H9 (cell line): ENCODE data around the gene ABTB1. TPM values are rescaled to one million over a fixed set of nuclear protein-coding genes. Genes with fewer than 3 reads are reported as not detected.

Experiments
- DNase-seq: peaks from one replicate; pipeline ENCODE4 v3.0.0-alpha.2; 2017
- H2AFZ ChIP-seq: one replicate; pipeline ENCODE4 v1.6.1; 2013; ENCODE audit warnings: mild to moderate bottlenecking, low read length, control low read depth, moderate library complexity
- H2AK5ac ChIP-seq: 2 replicates; pipeline ENCODE4 v1.6.1; 2013; ENCODE audit warnings: low read length, control low read depth, mixed read lengths; ENCODE audit not compliant: insufficient read length
- H2BK120ac ChIP-seq: one replicate; pipeline ENCODE4 v1.6.1; 2013; ENCODE audit warnings: low read depth, mild to moderate bottlenecking, low read length, control low read depth, inconsistent platforms; ENCODE audit not compliant: poor library complexity, severe bottlenecking
- H2BK12ac ChIP-seq: 2 replicates; pipeline ENCODE4 v1.6.1; 2013; ENCODE audit warnings: low read length, control low read depth, mixed read lengths, low read depth; ENCODE audit not compliant: insufficient read length
- H2BK15ac ChIP-seq: 2 replicates; pipeline ENCODE4 v1.6.1; 2013; ENCODE audit warnings: low read depth, low read length, control low read depth
- H2BK20ac ChIP-seq: one replicate; pipeline ENCODE4 v1.6.1; 2013; ENCODE audit warnings: low read depth, mild to moderate bottlenecking, low read length, control low read depth, inconsistent platforms; ENCODE audit not compliant: poor library complexity, severe bottlenecking
- H2BK5ac ChIP-seq: 2 replicates; pipeline ENCODE4 v1.6.1; 2013; ENCODE audit warnings: low read length, control low read depth, mixed read lengths; ENCODE audit not compliant: insufficient read length
- H3K14ac ChIP-seq: 2 replicates; pipeline ENCODE4 v1.6.1; 2013; ENCODE audit warnings: low read length, control low read depth; ENCODE audit not compliant: insufficient read depth
- H3K18ac ChIP-seq: 2 replicates; pipeline ENCODE4 v1.6.1; 2013; ENCODE audit warnings: low read depth, mild to moderate bottlenecking, mixed read lengths, low read length, control low read depth; ENCODE audit not compliant: insufficient read length
- H3K23ac ChIP-seq: 2 replicates; pipeline ENCODE4 v1.6.1; 2013; ENCODE audit warnings: low read length, control low read depth, mixed read lengths, low read depth; ENCODE audit not compliant: insufficient read length
- H3K23me2 ChIP-seq: 2 replicates; pipeline ENCODE4 v1.6.1; 2013; ENCODE audit warnings: low read depth, mild to moderate bottlenecking, mixed read lengths, low read length, control low read depth; ENCODE audit not compliant: insufficient read length, poor library complexity, severe bottlenecking
- H3K27ac ChIP-seq: 2 replicates; pipeline ENCODE4 v1.5.1; 2013; ENCODE audit warnings: low read length, control low read depth, mixed read lengths, low read depth; ENCODE audit not compliant: insufficient read length
- H3K27me3 ChIP-seq: 2 replicates; pipeline ENCODE4 v1.6.1; 2013; ENCODE audit warnings: low read length, control low read depth, inconsistent platforms; ENCODE audit not compliant: insufficient read depth
- H3K4ac ChIP-seq: 2 replicates; pipeline ENCODE4 v1.6.1; 2013; ENCODE audit warnings: low read depth, mild to moderate bottlenecking, control low read depth, inconsistent platforms, low read length, moderate library complexity
- H3K4me1 ChIP-seq: 2 replicates; pipeline ENCODE4 v1.6.1; 2013; ENCODE audit warnings: low read length, control low read depth, inconsistent platforms; ENCODE audit not compliant: insufficient read depth
- H3K4me2 ChIP-seq: 2 replicates; pipeline ENCODE4 v1.6.1; 2013; ENCODE audit warnings: low read length, control low read depth, mixed read lengths; ENCODE audit not compliant: insufficient read length, insufficient read depth
- H3K56ac ChIP-seq: 2 replicates; pipeline ENCODE4 v1.6.1; 2013; ENCODE audit warnings: low read depth, mild to moderate bottlenecking, mixed read lengths, low read length, control low read depth; ENCODE audit not compliant: insufficient read length
- H3K79me1 ChIP-seq: 2 replicates; pipeline ENCODE4 v1.6.1; 2013; ENCODE audit warnings: low read depth, mild to moderate bottlenecking, moderate library complexity, low read length, control low read depth, inconsistent platforms; ENCODE audit not compliant: insufficient read depth, poor library complexity, severe bottlenecking
- H3K79me2 ChIP-seq: 2 replicates; pipeline ENCODE4 v1.6.1; 2013; ENCODE audit warnings: low read length, control low read depth, inconsistent platforms; ENCODE audit not compliant: insufficient read depth
- H3K9ac ChIP-seq: 2 replicates; pipeline ENCODE4 v1.6.1; 2013; ENCODE audit warnings: low read length, control low read depth, mixed read lengths; ENCODE audit not compliant: insufficient read length; ENCODE audit errors: extremely low read depth
- H3K9me3 ChIP-seq: one replicate; pipeline ENCODE4 v1.6.1; 2013; ENCODE audit warnings: low read depth, low read length, inconsistent platforms; ENCODE audit not compliant: control insufficient read depth
- H3T11ph ChIP-seq: one replicate; pipeline ENCODE4 v1.6.1; 2013; ENCODE audit warnings: mild to moderate bottlenecking, low read length, control low read depth, inconsistent platforms
- H4K20me1 ChIP-seq: one replicate; pipeline ENCODE4 v1.6.1; 2013; ENCODE audit not compliant: control insufficient read depth, insufficient read length, insufficient read depth
- H4K5ac ChIP-seq: 2 replicates; pipeline ENCODE4 v1.6.1; 2013; ENCODE audit warnings: low read depth, mild to moderate bottlenecking, mixed read lengths, low read length, control low read depth; ENCODE audit not compliant: insufficient read length
- H4K8ac ChIP-seq: replicated peaks from 2 replicates; pipeline ENCODE4 v1.6.1; 2013; ENCODE audit warnings: low read length, control low read depth, mixed read lengths, low read depth; ENCODE audit not compliant: insufficient read length
- H4K91ac ChIP-seq: 2 replicates; pipeline ENCODE4 v1.6.1; 2013; ENCODE audit warnings: low read depth, mild to moderate bottlenecking, moderate library complexity, mixed read lengths, low read length, control low read depth; ENCODE audit not compliant: insufficient read length
- H3K27ac Mint-ChIP-seq, 3 experiments: 2 replicates in 2 of 3; 3 replicates in 1 of 3; pipeline ENCODE4 v1.8.0; 2020 to 2021; ENCODE audit warnings: mixed read lengths in 3 of 3, mild to moderate bottlenecking in 1 of 3, moderate library complexity in 1 of 3
- H3K27me3 Mint-ChIP-seq: 2 replicates; pipeline ENCODE4 v1.8.0; 2021; ENCODE audit warnings: low read depth, mild to moderate bottlenecking, moderate library complexity, mixed read lengths
- H3K36me3 Mint-ChIP-seq, 3 experiments: 2 replicates in 2 of 3; 3 replicates in 1 of 3; pipeline ENCODE4 v1.8.0; 2020 to 2021; ENCODE audit warnings: low read depth in 3 of 3, mixed read lengths in 3 of 3; ENCODE audit not compliant: insufficient read depth in 1 of 3
- H3K4me1 Mint-ChIP-seq, 2 experiments: 2 replicates each; pipeline ENCODE4 v1.8.0; 2020; ENCODE audit warnings: mixed read lengths in 2 of 2
- H3K4me3 Mint-ChIP-seq, 2 experiments: 2 replicates in 1 of 2; 3 replicates in 1 of 2; pipeline ENCODE4 v1.8.0; 2020 to 2021; ENCODE audit warnings: mild to moderate bottlenecking in 2 of 2, mixed read lengths in 2 of 2, moderate library complexity in 1 of 2
- H3K9me3 Mint-ChIP-seq, 2 experiments: 2 replicates in 1 of 2; 3 replicates in 1 of 2; pipeline ENCODE4 v1.8.0; 2020; ENCODE audit warnings: mild to moderate bottlenecking in 2 of 2, mixed read lengths in 2 of 2, moderate library complexity in 1 of 2
- WGBS: extraction: QIAGEN DNeasy Blood & Tissue Kit; methylation state at CpG from one replicate; pipeline ENCODE4 v1.1.7; 2013; ENCODE audit warnings: missing lambda C conversion rate, low lambda C conversion rate, mixed read lengths; ENCODE audit not compliant: insufficient read length; ENCODE audit errors: extremely low coverage; 5-methylcytosine and 5-hydroxymethylcytosine counted together
- total RNA-seq: library from RNA; stranded (reverse); gene quantifications from 2 replicates; pipeline ENCODE4 v1.2.1, GENCODE V29; 2021
- TF ChIP-seq, protein P1 (sequence below): fragments of 200-600 bp; sonication (generic); conservative IDR thresholded peaks from 3 replicates; pipeline ENCODE4 v1.8.0; 2021; ENCODE audit warnings: antibody characterized with exemption, mild to moderate bottlenecking

ABTB1 gene
- total RNA-seq, 1 experiment from 2014 or later: 6.2 TPM

DNA sequence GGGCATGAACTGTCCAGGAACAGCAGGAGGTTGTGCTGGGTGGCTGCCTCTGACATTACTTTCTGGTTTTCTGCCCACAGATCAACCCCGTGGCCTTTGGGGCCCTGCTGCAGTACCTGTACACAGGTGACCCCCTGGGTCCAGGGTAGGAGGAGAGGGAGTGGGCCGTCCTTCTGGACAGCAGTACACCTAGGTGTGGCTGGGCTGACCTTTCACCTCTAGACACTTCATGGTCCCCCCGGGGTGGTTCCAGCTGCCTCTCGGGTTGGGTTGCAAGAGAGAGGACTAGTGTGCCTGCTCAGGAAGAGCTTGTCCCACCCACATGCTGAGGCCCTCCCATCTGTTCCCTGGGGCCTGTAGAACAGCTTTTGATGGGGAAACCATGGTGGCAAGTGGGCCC lies 3.7 kb downstream of the ABTB1 start:
- no peak overlapping the region for H3K14ac ChIP-seq
- no peaks in the 10 kb centered on the region for H3K9me3 Mint-ChIP-seq
- no peaks in the 10 kb centered on the region for H3K79me1 ChIP-seq
- H2BK120ac ChIP-seq: no peak overlapping the region
- TF ChIP-seq, protein P1, sequence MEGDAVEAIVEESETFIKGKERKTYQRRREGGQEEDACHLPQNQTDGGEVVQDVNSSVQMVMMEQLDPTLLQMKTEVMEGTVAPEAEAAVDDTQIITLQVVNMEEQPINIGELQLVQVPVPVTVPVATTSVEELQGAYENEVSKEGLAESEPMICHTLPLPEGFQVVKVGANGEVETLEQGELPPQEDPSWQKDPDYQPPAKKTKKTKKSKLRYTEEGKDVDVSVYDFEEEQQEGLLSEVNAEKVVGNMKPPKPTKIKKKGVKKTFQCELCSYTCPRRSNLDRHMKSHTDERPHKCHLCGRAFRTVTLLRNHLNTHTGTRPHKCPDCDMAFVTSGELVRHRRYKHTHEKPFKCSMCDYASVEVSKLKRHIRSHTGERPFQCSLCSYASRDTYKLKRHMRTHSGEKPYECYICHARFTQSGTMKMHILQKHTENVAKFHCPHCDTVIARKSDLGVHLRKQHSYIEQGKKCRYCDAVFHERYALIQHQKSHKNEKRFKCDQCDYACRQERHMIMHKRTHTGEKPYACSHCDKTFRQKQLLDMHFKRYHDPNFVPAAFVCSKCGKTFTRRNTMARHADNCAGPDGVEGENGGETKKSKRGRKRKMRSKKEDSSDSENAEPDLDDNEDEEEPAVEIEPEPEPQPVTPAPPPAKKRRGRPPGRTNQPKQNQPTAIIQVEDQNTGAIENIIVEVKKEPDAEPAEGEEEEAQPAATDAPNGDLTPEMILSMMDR: no peak
- peaks cover 7% of the 10 kb centered on the region for H3K27me3 Mint-ChIP-seq
- no peak overlapping the region for H2BK15ac ChIP-seq
- no peak overlapping the region for H3T11ph ChIP-seq
- DNase-seq: peak; percentile 15
- H3K36me3 Mint-ChIP-seq: no peaks in the 10 kb centered on the region; a peak in 1 of 7 replicates
- H2AFZ ChIP-seq: no peak overlapping the region
- no peak overlapping the region for H2AK5ac ChIP-seq
- H2BK12ac ChIP-seq: no peak overlapping the region
- no peaks in the 10 kb centered on the region for H3K9me3 ChIP-seq
- H3K23me2 ChIP-seq: peaks cover 10% of the 10 kb centered on the region
- no peak overlapping the region for H4K5ac ChIP-seq
- no peak overlapping the region for H3K56ac ChIP-seq
- no peak overlapping the region for H3K18ac ChIP-seq
- H3K4me3 Mint-ChIP-seq: no peak overlapping the region
- peak overlapping the region in 1 of 3 experiments; percentile 16; a peak in 2 of 7 replicates for H3K27ac Mint-ChIP-seq
- H4K91ac ChIP-seq: no peak overlapping the region
- H4K8ac ChIP-seq: no peak overlapping the region
- H3K27me3 ChIP-seq: no peaks in the 10 kb centered on the region
- no peak overlapping the region for H3K27ac ChIP-seq
- no CpG with 5 or more reads among the region's 4 CpGs for WGBS
- no peaks in the 10 kb centered on the region for H3K79me2 ChIP-seq
- H3K4me2 ChIP-seq: no peak overlapping the region
- no peak overlapping the region for H3K23ac ChIP-seq
- no peak overlapping the region for H2BK5ac ChIP-seq
- H4K20me1 ChIP-seq: no peaks in the 10 kb centered on the region
- no peak overlapping the region for H2BK20ac ChIP-seq
- no peak overlapping the region for H3K4ac ChIP-seq
- peaks cover 10 to 12% of the 10 kb centered on the region in 2 experiments for H3K4me1 Mint-ChIP-seq
- H3K4me1 ChIP-seq: no peaks in the 10 kb centered on the region
- H3K9ac ChIP-seq: no peak overlapping the region
